Stimulated activated CD4-positive, alpha-beta T cell treated with anti-CD3 and anti-CD28 coated beads, Interleukin-2, amount 100 ng/mL, for 24 hours (primary cell): ENCODE results near the gene STRIP2.
"Not testable (repeated sequence)": the region's sequence is repeated elsewhere in the genome, so short reads cannot be mapped to it uniquely, and the experiment has no call there.

Source experiments
- DNase-seq, 2 donors: peaks; one replicate each; pipeline ENCODE4 v3.0.0-alpha.2; 2020

STRIP2 gene

DNA sequence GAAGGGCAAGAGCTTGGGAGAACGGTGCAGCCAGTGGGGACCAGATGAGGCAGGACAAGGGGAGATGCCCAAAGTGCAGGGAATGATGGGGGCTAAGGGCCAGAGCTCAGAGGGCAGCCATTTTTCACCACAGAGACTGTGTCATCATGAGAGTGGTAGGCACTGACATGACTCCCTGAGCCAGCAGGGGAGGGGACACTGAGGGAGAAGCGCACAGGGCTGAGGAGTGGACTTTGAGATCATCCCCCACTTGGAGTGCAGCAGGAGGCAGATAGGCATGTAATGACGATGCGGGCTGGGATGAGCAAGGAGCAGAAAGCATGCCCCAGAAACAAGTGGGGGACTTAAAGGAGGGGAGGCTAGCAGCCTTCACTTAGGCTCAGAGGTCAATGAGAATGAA is 62.9 kb downstream of the STRIP2 start:
- no peak for DNase-seq

DNA sequence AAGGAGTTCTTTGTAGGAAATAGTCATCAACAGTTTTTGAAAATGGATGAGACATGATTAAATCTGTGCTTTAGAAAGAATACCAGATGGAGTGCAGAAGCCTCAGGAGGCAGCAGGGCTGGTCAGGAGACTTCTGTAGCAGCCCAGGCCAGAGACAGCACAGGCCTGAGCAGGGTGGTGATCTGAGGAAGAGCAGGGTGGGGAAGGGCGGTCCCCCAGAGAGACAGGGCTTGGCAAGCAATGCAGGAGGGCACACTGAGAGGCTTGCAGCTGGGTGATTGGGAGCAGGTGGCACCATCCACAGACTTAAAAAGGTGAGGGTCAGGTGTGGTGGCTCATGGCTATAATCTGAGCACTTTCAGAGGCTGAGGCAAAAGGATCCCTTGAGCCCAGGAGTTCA is 63.8 kb downstream of the STRIP2 start:
- no peak for DNase-seq

DNA sequence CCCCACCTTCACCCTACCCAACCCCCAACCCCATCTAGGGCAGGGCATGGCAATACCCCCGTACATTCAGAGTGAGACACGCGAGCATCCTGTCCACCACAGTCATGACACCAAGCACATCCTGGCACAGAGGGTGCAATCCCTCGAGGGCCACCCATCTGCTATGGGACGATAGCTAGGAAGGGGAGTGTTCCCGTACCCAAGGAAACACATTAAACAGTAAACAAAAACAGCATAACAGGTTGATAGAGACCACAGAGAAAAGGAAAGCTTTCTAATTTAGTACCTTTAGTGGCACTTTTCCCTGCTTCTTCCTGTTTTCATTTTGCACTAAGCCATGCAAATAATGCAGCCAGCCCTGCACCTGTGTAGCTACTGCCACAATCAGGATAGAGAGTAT is 65.8 kb downstream of the STRIP2 start:
- no peak for DNase-seq

DNA sequence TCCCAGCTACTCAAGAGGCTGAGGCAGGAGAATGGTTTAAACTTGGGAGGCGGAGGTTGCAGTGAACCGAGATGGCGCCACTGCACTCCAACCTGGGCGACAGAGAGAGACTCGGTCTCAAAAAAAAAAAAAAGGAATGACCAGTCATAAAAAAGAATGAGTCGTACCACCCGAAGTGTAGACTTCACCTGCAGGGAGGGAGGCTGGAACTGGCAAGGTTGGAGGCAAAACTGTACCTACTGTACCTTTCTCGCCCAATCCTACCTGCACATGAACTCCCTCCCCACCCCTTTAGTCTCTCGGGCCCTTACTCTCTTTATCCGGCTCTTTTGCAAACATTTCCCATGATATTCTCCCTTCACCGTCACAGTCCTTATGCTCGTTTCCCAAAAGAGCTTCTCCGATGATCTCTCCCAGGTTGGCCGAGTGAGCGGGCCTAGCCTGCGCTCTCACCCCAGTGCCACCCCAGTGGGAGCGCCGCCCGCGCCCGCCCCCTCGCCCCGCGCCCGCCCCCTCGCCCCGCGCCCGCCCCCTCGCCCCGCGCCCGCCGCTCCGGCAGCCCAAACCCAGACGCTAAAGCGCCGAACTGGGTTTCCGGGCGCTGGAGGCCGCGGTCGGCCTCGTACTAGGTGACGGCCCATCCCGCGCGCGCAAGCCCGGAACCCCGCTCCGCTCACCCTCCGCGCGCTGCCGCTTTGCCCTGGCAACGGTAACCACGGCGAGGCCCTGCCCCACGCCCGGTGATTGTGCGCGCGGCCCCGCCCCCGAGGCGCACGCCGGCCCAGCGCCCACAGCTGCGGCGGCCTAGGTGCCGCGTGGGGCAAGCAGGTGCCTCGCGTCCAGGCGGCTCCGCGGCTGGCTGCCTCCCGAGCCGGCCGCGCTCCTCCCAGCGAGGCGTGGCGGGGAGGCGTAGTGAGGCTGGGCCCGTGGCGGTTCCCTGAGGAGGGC is 67.8 kb downstream of the STRIP2 start, which contains the start of gene SMKR1:
SMKR1 (plus strand) TSS at position 772 of the 948 bp plus-strand sequence. CDS start 294 bp downstream, outside the sequence.
- peak; percentile 90 to 91 for DNase-seq

DNA sequence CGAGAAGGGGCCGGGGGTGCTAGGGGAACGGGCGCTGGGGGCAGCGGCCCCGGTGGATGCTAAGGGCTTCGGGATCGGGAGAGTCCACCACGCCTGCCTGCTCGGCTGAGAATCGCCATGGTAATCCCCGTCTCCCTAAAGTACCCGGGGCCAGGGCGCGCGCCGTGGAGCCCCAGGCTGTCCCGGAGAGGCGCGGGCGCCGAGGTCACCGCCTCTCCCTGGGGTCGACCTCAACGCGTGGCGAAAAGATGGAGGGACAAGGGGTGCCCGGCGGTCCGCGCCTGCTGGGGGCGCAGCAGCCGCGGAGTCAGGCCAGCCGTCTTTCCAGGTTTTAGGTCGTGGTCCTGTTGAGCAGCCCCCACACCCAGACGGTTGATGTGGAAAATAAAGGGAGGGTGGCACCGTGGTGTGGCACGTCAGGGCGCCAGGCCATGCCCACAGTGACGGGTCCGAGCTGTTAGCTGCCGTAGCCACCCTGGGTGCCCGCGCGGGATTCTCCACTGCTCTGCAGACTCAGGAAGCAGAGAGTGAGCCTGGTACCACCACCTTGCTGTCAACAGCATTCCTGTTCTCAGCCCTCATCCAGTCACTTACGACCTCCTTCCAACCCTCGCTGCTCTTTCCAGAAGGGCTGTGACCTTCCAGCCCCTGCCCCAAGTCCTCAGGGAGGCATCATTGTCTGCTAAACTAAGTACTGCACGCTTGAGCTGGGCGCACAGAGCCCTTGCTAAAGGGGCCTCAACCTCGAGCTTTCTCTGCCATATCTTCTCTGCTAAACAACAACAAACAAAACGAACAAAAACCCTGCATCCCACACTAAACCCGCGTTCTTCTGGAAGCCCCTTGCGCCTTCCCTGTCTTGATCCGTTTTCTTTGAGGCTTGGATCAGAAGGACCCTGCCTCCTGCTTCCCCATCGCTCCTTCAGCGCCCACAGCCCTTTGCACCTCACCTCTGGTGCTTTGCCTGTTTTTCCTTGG is 68.8 kb downstream of the STRIP2 start:
- peak in 1 of 2 donors; percentile 30 for DNase-seq

DNA sequence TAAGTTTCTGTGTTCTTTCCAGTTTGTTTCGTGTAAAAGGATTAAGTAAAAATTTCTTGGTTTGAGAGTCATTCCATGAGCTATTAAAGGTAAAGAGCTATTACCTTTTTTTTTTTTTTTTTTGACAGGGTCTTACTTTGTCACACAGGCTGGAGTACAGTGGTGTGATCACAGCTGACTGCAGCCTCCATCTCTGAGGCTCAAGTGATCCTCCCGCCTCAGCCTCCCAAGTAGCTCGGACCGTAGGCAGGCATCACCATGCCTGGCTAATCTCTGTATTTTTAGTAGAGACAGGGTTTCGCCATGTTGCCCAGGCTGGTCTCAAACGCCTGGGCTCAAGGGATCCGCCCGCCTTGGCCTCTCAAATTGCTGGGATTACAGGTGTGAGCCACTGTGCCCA is 69.5 kb downstream of the STRIP2 start:
- DNase-seq = no peak

DNA sequence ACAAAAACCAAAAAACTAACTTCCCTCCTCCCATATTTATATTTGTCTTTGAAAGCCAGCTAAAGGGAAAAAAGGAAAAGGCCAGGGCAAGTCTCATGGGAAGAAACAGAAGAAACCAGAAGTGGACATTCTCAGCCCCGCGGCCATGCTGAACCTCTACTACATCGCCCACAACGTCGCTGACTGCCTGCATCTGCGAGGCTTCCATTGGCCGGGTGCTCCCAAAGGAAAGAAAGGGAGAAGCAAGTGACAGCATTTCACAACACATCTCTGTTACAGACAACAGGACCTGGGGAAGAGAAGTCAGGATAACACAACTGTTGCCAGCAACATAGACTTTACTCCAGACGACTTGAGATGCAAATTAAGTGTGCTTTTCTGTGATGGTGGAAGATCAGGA is 78.0 kb downstream of the STRIP2 start:
- DNase-seq = no peak

DNA sequence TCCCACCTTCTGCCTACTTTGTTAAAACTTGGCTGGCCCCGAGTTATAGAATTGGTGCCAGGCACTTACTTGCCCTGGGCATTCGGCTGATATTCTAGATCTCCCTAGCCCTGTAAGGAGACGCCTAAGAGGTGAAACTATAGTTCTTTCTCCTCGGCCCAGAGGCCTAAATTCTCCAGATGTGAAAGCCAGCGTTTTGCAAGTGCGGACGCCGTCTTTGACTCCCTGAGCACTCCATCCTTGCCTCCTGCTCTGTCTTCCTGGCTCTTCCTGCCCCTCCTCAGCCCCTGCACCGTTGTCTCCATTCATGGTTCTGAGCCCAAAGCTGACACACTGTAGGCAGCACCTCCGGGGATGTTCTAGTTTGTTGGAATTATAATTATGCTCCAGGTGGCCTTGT is 79.3 kb downstream of the STRIP2 start:
- DNase-seq = no peak

DNA sequence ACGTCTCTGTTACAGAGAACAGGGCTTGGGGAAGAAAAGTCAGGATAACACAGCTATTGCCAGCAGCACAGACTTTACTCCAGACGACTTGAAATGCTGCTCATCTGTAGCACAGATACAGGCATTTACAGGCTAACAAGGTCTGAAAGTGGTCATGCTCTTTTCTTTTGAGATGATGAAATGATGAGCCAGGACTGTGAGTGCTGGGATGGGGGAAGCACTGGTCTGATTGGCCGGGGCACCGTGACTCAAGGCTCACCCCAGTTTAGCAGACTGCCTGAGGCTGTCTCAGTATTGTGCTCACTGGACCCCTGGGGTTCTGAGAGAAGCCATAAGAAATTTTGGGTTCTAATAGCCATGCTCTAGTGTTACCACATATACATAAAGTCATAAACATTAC is 80.5 kb downstream of the STRIP2 start:
- no peak for DNase-seq

DNA sequence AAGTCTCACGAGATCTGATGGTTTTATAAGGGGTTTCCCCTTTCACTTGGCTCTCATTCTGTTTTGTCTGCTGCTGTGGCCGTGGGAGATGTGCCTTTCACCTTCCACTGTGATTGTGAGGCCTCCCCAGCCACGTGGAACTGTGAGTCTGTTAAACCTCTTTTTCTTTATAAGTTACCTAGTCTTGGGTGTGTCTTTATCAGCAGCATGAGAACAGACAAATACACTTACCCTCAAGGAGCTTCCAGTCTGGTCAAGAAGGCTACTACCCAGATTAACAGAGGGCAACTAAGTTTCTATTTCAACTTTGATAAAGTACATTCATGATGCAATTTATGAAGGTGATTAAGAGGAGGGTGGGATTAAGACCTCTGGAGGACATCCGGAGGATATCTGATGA is 81.1 kb downstream of the STRIP2 start:
- DNase-seq = no peak

DNA sequence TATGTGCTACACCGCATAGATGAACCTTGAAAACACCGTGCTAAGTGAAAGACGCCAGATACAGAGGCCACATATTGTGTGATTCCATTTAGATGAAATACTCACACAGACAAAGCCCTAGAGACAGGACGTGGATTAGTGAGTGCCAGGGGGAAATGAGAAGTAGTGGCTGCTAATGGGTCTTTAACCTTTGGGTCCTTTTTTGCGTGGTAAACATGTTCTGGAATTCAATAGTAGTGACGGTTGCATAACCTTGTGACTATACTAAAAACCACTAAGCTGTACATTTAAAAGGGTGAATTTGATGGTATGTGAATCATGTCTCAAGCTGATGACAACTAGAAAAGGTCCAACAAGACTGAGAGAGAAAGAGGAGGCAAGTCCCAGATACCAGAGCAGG is 83.7 kb downstream of the STRIP2 start:
- no peak for DNase-seq

DNA sequence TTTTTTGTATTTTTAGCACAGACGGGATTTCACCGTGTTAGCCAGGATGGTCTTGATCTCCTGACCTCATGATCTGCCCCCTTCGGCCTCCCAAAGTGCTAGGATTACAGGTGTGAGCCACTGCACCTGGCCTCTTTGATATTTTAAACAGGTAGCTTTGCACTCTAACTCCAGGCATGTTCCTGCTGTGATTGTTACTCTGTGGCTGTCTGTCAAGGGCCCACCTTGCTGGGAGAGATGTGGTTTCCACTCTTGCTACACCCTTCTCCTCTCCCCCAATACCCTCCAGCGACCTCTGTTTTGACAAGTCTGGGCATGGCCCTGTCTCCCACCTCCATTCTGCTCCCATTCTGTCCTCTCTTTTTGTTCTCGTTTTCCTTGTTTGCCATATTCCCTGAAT is 85.2 kb downstream of the STRIP2 start:
- DNase-seq = no peak

DNA sequence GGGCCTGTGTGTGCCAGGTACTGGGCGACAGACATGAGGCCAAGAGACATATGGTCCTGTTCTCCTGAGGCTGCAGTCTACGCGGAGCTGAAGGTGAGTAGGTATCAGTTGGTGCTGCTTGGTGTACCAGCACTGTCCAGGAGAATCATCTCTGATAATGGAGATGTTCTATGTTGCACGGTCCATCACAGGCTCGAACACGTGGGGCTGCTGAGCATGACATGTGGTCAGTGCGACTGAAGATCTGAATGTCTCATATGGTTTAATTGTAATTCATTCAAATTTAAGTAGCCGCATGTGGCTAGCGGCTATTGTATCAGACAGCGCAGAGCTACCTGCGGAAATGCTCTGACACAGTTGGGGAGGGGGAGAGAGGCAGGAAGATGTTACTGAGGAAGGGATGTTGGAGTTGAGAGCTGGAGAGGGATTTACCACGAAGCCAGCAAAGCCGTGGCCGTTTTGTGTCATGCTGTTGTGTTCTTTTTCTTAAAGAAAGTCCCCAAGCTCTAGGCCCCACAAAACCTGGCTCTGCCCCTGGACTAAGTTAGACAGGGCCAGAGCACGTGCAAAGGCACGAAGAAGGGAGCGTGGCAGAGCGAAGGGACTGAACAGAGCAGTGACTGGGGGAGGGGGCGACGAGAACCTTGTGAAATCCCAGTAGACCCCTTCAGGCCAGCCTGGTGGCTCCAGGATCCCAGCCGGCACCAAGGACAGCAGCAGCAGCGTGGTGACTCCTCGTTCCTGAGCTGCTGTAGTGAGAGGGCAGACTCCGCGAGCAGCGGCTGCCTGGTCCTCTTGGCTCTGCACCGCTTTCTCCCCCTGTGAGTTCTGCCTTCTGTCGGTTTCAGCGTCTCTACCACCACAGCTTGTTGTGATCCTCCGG is 88.1 kb downstream of the STRIP2 start:
- no peak for DNase-seq

DNA sequence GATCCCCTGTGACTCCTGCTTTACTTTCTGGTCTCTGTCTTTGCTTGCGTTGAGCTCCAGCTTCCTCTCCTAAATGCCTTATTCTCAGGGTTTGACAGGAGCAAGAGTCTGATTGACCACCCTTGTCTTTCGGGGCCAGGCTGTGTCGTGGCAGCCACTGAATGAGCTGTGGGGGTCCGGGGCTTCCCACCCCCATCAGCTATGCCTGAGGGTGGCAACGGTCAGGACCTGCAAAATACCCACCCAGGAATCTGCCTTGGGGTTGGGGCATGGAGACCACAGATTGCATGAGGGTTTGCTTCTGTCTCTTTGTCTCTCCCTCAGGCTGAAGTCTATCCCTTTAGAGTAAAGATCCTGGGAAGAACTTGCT is 88.7 kb downstream of the STRIP2 start:
- no peak for DNase-seq

DNA sequence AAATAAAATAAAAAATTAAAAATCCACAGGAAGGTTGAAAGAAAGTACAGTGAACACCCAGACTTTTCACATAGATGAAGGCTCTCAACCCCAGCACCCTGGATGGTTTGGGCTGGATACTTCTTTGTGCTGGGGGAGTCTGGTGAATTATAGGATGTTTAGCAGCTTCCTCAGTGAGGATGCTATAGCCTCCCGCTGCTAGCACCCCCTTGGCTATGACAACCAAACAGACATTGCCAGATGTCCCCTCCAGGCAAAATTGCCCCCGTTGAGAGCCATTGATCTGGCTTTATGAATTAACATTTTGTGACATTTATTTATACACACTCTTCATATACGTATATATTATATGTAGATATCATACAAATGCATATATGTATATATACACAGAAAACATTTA is 89.7 kb downstream of the STRIP2 start:
- no peak for DNase-seq

DNA sequence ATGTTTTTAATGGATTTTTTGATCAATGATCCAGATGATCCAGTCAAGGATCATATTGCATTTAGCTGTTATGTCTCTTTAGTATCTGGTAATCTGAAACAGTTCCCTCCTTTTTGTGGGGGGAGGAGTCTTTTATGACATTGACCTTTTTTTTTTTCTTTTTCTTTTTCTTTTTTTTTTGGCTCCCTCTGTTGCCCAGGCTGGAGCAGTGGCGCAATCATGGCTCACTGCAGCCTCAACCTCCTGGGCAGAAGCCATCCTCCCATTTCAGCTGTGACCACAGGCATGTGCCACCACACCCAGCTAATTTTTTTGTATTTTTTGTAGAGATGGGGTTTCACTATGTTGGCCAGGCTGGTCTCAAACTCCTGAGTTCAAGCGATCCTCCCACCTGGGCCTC is 90.2 kb downstream of the STRIP2 start:
- not testable (repeated sequence) for DNase-seq

DNA sequence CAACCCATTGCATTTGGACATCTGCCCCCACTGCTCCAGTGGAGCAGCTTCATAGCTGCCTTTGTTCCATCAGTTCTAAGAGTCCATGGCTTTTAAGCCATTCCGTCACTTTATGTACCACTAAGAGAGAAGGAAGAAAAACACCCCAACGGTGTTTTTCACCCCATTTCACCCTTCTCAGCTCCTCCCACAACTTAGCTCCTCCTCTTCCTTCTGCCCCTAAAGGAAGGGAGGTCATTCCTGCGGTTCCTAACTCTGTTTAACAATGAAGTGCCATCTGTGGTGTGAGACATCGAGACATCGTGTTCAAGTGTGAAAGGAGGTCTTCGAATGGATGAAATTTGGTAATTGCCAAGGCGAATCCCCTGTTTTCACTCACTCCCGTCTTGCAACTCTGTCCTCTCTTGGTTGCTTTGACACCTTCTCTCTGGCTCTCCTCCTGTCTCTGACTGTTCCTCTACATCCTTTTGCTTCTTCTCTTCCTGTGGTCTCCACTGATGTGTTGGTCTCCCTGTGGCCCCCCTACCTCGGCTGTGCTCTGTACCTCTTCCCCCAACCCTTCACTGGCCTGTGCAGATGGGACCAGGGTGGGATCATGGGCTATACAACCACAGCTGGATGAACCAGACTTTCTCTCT is 91.1 kb downstream of the STRIP2 start:
- DNase-seq = no peak

DNA sequence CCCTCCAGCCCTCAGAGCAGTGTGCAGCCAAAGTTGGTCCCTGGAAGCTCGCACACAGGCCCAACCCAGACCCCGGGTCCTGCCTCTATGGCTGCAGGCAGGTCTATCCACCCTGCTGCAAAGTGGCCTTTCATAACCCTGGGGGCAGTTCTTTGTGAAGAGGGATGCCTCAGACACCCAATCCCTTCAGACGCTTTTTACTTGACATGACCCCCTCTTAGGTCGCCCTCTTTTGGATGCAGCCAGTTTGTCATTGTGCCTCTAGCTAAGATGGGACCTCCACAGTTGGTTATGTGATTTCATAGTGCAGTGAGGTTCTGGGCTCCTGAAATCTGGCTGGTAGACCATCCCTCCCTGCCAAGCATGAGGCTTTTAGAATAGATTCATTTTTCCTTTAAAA is 95.4 kb downstream of the STRIP2 start:
- DNase-seq = no peak

DNA sequence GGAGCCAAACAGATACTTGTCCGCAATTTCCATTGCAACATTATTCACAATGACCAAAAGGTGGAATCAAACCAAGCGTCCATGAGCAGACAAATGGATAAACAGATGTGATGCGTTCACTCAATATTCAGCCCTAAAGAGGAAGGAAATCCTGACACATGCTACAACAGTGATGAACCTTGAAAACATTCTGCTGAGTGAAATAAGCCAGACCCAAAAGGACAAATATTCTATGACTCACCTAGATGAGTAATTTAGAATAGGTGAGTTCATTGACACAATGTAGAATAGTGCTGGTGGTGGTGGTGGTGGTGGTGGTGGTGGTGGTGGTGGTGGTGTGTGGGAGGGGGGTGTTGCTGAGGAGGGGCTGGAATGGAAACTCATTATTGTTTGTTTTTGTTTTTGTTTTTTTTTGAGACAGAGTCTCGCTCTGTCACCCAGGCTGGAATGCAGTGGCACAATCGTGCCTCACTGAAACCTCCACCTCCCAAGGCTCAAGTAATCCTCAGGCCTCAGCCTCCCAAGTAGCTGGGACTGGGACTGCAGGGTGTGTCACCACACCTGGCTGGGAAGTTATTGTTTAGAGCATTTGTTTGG is 96.7 kb downstream of the STRIP2 start:
- DNase-seq = peak; percentile 51 to 54

DNA sequence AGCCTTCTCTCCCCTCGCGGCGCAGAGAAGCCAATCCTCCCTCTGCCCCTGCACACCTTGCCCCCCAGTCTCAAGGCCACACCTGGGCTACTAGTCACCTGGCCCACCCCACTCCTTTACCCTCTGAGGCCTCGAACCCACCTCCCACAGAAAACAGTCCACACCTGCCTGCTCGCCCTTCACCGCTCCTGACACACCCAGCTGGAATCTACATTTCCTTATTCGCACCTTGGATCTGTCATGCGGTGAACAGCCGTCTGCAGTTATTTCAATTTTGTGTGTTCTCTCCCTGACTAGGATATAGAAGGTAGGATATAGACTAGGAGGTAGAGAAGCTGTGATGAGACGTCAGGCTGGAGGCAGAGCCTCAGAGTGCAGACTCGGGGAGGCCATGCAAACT is 97.5 kb downstream of the STRIP2 start:
- no peak for DNase-seq

DNA sequence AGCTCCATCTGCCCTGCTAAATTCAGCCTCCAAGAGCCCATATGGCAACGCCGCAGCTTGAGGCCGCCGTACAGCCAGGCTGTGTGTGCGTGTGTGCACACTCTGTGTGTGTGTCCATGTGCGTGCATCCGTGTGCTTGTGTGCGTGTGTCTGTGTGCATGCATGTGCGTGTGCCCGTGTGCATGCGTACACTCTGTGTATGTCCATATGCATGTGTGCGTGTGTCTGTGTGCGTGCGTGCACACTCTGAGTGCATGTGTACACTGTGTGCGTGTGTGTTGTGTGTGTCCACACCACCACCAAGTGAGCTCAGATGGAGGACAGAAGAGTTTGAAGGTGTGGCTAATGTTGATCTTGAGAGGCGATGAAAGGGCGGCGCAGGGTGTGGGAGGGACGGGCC is 98.1 kb downstream of the STRIP2 start:
- no peak for DNase-seq
